ENCODE data around the gene AXIN2.

AXIN2 gene

DNA sequence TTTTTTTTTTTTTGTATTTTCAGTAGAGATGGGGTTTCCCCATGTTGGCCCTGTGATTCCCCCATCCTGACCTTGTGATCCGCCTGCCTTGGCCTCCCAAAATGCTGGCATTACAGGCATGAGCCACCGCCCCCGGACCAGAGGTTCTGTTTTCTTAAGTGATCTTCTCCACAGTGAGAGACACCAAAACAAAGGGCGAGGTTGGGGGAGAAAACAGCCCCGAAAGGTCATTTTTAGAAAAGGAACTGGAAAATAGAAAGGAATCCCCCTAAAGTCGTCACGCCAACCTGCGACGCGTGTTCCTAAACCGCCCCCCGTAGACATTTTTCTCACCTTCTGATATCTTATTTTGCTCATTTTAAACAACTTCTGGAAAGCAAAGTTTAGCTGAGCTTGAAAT is 6.1 kb upstream of the AXIN2 start:
- Histone ChIP-seq H3K27me3 (ENCODE audit: insufficient read depth, low read length, poor library complexity, severe bottlenecking) (peaks cover 5% of the 10 kb centered on the region), H3K4me3 (ENCODE audit: low read length, poor library complexity, severe bottlenecking) (no peak overlapping the region), H3F3A (ENCODE audit: low read depth) (no peaks in the 10 kb centered on the region), H3K9me3 (ENCODE audit: insufficient read depth, low read depth, low read length) (no peaks in the 10 kb centered on the region), H3K4me1 (ENCODE audit: insufficient read depth, low read length, poor library complexity, severe bottlenecking) (no peaks in the 10 kb centered on the region), H2AFZ (ENCODE audit: low read length) (no peak overlapping the region), H3K4me2 (ENCODE audit: low read depth, low read length, poor library complexity, severe bottlenecking) (no peak overlapping the region), H3K36me3 (ENCODE audit: insufficient read depth, low read length) (no peaks in the 10 kb centered on the region), H4K20me1 (ENCODE audit: insufficient read depth, low read length, poor library complexity, severe bottlenecking) (no peaks in the 10 kb centered on the region), H3K79me2 (ENCODE audit: insufficient read depth, low read length) (no peaks in the 10 kb centered on the region), H3K9ac (ENCODE audit: low read depth, low read length, poor library complexity, severe bottlenecking) (no peak overlapping the region), H3K9me2 (replicated peaks; ENCODE audit: low read depth, low read length) (no peaks in the 10 kb centered on the region)
- TF ChIP-seq EZH2phosphoT487 (IDR thresholded peaks at IDR 0.05; ENCODE audit: borderline replicate concordance), result no peak

DNA sequence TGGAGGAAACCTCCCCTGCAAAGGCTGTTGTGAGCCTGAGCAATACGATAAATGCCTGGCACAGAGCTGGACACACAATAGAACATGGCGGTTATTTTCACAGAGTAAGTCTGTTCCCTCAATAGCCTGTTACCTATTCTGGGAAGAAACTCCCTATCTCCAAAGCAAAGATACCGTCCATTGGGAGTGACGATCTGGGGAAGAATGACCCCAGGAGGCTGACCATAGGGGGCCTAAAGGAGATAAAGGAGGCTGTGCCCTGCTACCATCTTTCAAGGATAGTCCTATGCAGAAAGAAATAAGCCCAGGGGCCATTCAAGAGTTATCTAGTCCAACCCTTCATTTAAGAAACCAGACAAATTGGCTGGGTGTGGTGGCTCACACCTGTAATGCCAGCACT is 4.1 kb upstream of the AXIN2 start:
- TF ChIP-seq EZH2phosphoT487 (IDR thresholded peaks at IDR 0.05; ENCODE audit: borderline replicate concordance), result no peak
- TF ChIP-seq, protein P1, sequence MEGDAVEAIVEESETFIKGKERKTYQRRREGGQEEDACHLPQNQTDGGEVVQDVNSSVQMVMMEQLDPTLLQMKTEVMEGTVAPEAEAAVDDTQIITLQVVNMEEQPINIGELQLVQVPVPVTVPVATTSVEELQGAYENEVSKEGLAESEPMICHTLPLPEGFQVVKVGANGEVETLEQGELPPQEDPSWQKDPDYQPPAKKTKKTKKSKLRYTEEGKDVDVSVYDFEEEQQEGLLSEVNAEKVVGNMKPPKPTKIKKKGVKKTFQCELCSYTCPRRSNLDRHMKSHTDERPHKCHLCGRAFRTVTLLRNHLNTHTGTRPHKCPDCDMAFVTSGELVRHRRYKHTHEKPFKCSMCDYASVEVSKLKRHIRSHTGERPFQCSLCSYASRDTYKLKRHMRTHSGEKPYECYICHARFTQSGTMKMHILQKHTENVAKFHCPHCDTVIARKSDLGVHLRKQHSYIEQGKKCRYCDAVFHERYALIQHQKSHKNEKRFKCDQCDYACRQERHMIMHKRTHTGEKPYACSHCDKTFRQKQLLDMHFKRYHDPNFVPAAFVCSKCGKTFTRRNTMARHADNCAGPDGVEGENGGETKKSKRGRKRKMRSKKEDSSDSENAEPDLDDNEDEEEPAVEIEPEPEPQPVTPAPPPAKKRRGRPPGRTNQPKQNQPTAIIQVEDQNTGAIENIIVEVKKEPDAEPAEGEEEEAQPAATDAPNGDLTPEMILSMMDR (conservative IDR thresholded peaks at IDR 0.05; ENCODE audit: low read length), result no peak
- H3K36me3 ChIP-seq (ENCODE audit: insufficient read depth, low read length), result no peaks in the 10 kb centered on the region
- H3F3A ChIP-seq (ENCODE audit: low read depth), result no peaks in the 10 kb centered on the region
- no peak overlapping the region for H3K4me3 ChIP-seq (ENCODE audit: low read length, poor library complexity, severe bottlenecking)
- H3K9ac ChIP-seq (ENCODE audit: low read depth, low read length, poor library complexity, severe bottlenecking), result no peak overlapping the region
- H2AFZ ChIP-seq (ENCODE audit: low read length), result no peak overlapping the region
- peaks cover 6% of the 10 kb centered on the region for H3K4me1 ChIP-seq (ENCODE audit: insufficient read depth, low read length, poor library complexity, severe bottlenecking)
- H3K9me2 ChIP-seq (replicated peaks; ENCODE audit: low read depth, low read length), result no peaks in the 10 kb centered on the region
- no peaks in the 10 kb centered on the region for H4K20me1 ChIP-seq (ENCODE audit: insufficient read depth, low read length, poor library complexity, severe bottlenecking)
- no peaks in the 10 kb centered on the region for H3K79me2 ChIP-seq (ENCODE audit: insufficient read depth, low read length)
- H3K27me3 ChIP-seq (ENCODE audit: insufficient read depth, low read length, poor library complexity, severe bottlenecking), result peaks cover 5% of the 10 kb centered on the region
- H3K9me3 ChIP-seq (ENCODE audit: insufficient read depth, low read depth, low read length), result no peaks in the 10 kb centered on the region
- no peak overlapping the region for H3K4me2 ChIP-seq (ENCODE audit: low read depth, low read length, poor library complexity, severe bottlenecking)

DNA sequence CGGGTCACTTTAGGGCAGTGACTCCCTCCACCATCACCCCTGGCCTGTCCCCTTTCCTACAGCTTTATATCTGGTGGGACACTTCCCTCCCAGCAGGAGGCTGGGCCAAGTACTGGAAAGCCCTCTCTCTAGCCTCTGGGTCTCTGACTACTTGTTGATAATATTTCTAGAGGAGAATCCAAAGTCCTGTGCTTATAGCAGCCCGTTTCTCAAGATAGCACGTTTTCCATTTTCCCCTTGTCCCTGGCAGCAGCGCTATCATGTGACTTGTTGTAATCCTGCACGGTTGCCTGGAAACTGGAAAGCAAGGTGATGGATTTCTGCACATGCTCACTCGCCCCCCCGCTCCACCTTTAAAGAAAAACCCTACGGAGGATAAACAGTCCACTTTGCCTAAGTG is 3.3 kb upstream of the AXIN2 start:
- Histone ChIP-seq H3K9ac (ENCODE audit: low read depth, low read length, poor library complexity, severe bottlenecking) (no peak overlapping the region), H3K9me2 (replicated peaks; ENCODE audit: low read depth, low read length) (no peaks in the 10 kb centered on the region), H3K27me3 (ENCODE audit: insufficient read depth, low read length, poor library complexity, severe bottlenecking) (peaks cover 12% of the 10 kb centered on the region), H3K4me3 (ENCODE audit: low read length, poor library complexity, severe bottlenecking) (no peak overlapping the region), H3K36me3 (ENCODE audit: insufficient read depth, low read length) (no peaks in the 10 kb centered on the region), H3K9me3 (ENCODE audit: insufficient read depth, low read depth, low read length) (no peaks in the 10 kb centered on the region), H3K4me1 (ENCODE audit: insufficient read depth, low read length, poor library complexity, severe bottlenecking) (peaks cover 6% of the 10 kb centered on the region), H3K4me2 (ENCODE audit: low read depth, low read length, poor library complexity, severe bottlenecking) (no peak overlapping the region), H3F3A (ENCODE audit: low read depth) (no peaks in the 10 kb centered on the region), H4K20me1 (ENCODE audit: insufficient read depth, low read length, poor library complexity, severe bottlenecking) (no peaks in the 10 kb centered on the region), H3K79me2 (ENCODE audit: insufficient read depth, low read length) (no peaks in the 10 kb centered on the region), H2AFZ (ENCODE audit: low read length) (no peak overlapping the region)
- no peak for TF ChIP-seq EZH2phosphoT487 (IDR thresholded peaks at IDR 0.05; ENCODE audit: borderline replicate concordance)
- TF ChIP-seq, protein P1 (conservative IDR thresholded peaks at IDR 0.05; ENCODE audit: low read length), result no peak

DNA sequence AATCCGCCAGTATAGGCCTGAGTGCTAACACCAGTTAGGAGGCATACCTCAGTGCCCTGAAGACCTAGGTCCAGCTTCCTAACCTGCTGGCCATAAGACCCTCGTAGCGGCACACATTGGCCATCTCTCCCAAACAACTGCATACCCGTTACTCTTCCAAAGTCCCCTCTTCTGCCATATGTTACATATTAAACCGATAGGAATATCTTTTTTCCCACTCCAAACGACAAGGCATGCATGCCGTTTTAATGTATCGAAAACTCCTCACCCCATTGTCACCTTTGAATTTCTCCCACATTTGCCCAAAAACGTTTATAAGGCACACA is 721 bp upstream of the AXIN2 start:
- H3K4me2 ChIP-seq (ENCODE audit: low read depth, low read length, poor library complexity, severe bottlenecking), result peak overlapping the region; percentile 70
- H3K9ac ChIP-seq (ENCODE audit: low read depth, low read length, poor library complexity, severe bottlenecking), result no peak overlapping the region
- H3K4me1 ChIP-seq (ENCODE audit: insufficient read depth, low read length, poor library complexity, severe bottlenecking), result peaks cover 20% of the 10 kb centered on the region
- no peaks in the 10 kb centered on the region for H4K20me1 ChIP-seq (ENCODE audit: insufficient read depth, low read length, poor library complexity, severe bottlenecking)
- peaks cover 31% of the 10 kb centered on the region for H3K27me3 ChIP-seq (ENCODE audit: insufficient read depth, low read length, poor library complexity, severe bottlenecking)
- no peaks in the 10 kb centered on the region for H3K9me3 ChIP-seq (ENCODE audit: insufficient read depth, low read depth, low read length)
- TF ChIP-seq, protein P1 (conservative IDR thresholded peaks at IDR 0.05; ENCODE audit: low read length), result no peak
- no peak for TF ChIP-seq EZH2phosphoT487 (IDR thresholded peaks at IDR 0.05; ENCODE audit: borderline replicate concordance)
- no peaks in the 10 kb centered on the region for H3K9me2 ChIP-seq (replicated peaks; ENCODE audit: low read depth, low read length)
- 0 out of 2 replicates have a peak overlapping the region, but pooled peaks have one; percentile 92 for H2AFZ ChIP-seq (ENCODE audit: low read length)
- no peaks in the 10 kb centered on the region for H3K36me3 ChIP-seq (ENCODE audit: insufficient read depth, low read length)
- no peaks in the 10 kb centered on the region for H3K79me2 ChIP-seq (ENCODE audit: insufficient read depth, low read length)
- no peaks in the 10 kb centered on the region; the same call in 1 of the 2 replicates for H3F3A ChIP-seq (ENCODE audit: low read depth)
- H3K4me3 ChIP-seq (ENCODE audit: low read length, poor library complexity, severe bottlenecking), result peak overlapping the region; percentile 73
